Body of pancreas (tissue), 4 donors: ENCODE results near the gene DMKN. TPM values are rescaled to one million over a fixed set of nuclear protein-coding genes. Genes with fewer than 3 reads are reported as not detected.

ENCODE experiments used
- ATAC-seq: fragments of 150-250 bp; one replicate; pipeline ENCODE4 v1.9.1; 2016
- DNase-seq, 4 donors: peaks; one replicate each; pipeline ENCODE4 v3.0.0-alpha.2; 2019
- H3K27ac ChIP-seq, 4 donors: fragments of 200-600 bp; sonication (generic); 1 replicate in 3 of 4; 2 replicates in 1 of 4; pipeline versions ENCODE4 v1.5.1 to v1.6.1; 2016 to 2019; ENCODE audit warnings: mild to moderate bottlenecking in 1 of 4, mixed read lengths in 1 of 4, moderate library complexity in 1 of 4
- H3K27me3 ChIP-seq, 2 donors: fragments of 200-600 bp; sonication (generic); one replicate each; pipeline ENCODE4 v1.6.0; 2016; ENCODE audit warnings: mild to moderate bottlenecking in 1 of 2
- H3K36me3 ChIP-seq, 2 donors: fragments of 200-600 bp; sonication (generic); replicated peaks in 1 of 2; 2 replicates each; pipeline ENCODE4 v1.5.1; 2016; ENCODE audit warnings: low read depth in 2 of 2; ENCODE audit not compliant: insufficient read depth in 1 of 2
- H3K4me1 ChIP-seq: fragments of 200-600 bp; sonication (generic); one replicate; pipeline ENCODE4 v1.6.0; 2016
- H3K4me3 ChIP-seq, 2 donors: fragments of 200-600 bp; sonication (generic); 1 replicate in 1 of 2; 2 replicates in 1 of 2; pipeline ENCODE4 v1.5.1; 2016 to 2019
- H3K9me3 ChIP-seq, 3 donors: fragments of 200-600 bp; sonication (generic); 1 replicate in 2 of 3; 2 replicates in 1 of 3; pipeline ENCODE4 v1.5.1; 2016
- CTCF ChIP-seq, 7 experiments: fragments of 450-650 bp in 4 of 7; fragments of 200-600 bp in 3 of 7; sonication (generic) in 3 of 7; IDR thresholded peaks; one replicate each; pipeline ENCODE4 v1.5.1; 2016 to 2019; ENCODE audit warnings: antibody characterized with exemption in 7 of 7
- POLR2A ChIP-seq, 3 donors: fragments of 450-650 bp; IDR thresholded peaks; one replicate each; pipeline ENCODE4 v1.6.1; 2016; ENCODE audit warnings: antibody characterized with exemption in 3 of 3, mild to moderate bottlenecking in 2 of 3
- WGBS, 2 donors: methylation state at CpG; one replicate each; pipeline ENCODE4 v1.1.5; 2017; 5-methylcytosine and 5-hydroxymethylcytosine counted together
- intact Hi-C: fragments of 100-400 bp; cut with DNase I; formaldehyde crosslinking; loops from one replicate; pipeline ENCODE4 v1.15.1; 2023
- total RNA-seq, 2 donors: library from RNA; depleted of rRNA; stranded (reverse); fragments of >200 nt; gene quantifications; one replicate each; pipeline ENCODE4 v1.1.0, GENCODE V29; 2016

The DMKN gene
- total RNA-seq, 2 donors from 2014 or later, result 146 TPM

DNA sequence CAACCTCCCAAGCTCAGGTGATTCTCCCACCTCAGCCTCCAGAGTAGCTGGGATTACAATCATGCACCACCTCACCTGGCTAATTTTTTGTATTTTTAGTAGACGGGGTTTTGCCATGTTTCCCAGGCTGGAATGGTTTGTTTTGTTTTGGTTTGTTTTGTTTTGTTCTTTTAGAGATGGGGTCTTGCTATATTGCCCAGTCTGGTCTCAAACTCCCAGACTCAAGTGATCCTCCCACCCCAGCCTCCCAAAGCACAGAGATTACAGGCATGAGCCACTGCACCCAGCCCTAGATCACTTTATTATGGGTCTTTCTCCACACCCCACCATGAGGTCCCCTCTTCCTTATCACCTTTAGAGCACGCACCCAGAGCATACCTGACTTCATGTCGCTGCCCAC lies 15.2 kb downstream of the DMKN start:
- ATAC-seq, result no peak
- intact Hi-C loops, result loop anchor here (10.0 kb wide), 1 partner anchor 153 kb away; the partner anchor contains the start of gene FFAR1
- Histone ChIP-seq H3K4me1 (peaks cover 7% of the 10 kb centered on the region), H3K27me3 (no peaks in the 10 kb centered on the region), H3K36me3 (peaks cover 4 to 8% of the 10 kb centered on the region in 2 donors), H3K9me3 (no peaks in the 10 kb centered on the region), H3K27ac (no peak overlapping the region), H3K4me3 (no peak overlapping the region)
- no peak for TF ChIP-seq POLR2A (IDR thresholded peaks at IDR 0.05)
- no peak for TF ChIP-seq CTCF (IDR thresholded peaks at IDR 0.05)
- DNase-seq, result no peak
- WGBS, 2 donors, result 93 to 100% methylated on average over 3 of the region's 3 CpGs

DNA sequence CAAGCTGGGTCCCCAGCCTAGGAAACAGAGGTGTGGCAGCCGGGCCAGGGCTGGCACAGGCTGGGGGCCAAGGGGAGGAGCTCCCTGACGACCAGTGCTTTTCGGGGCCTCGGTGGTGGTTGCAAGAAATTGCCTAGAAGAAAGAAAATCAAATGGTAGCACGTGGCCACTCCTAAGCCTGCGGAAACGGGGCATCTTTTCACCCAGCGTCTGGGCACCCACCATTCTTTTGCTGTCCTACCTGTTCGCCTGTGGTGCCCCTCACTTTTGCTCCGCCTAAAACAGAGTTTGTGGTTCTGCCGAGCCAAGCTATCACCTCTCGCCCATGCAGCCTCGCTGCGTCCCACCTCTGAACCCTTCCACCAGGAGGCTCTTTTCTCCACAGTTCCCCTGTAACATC lies 16.0 kb downstream of the DMKN start:
- H3K9me3 ChIP-seq, result no peaks in the 10 kb centered on the region
- H3K4me3 ChIP-seq, result no peak overlapping the region
- peaks cover 7% of the 10 kb centered on the region for H3K4me1 ChIP-seq
- no peak overlapping the region for H3K27ac ChIP-seq
- H3K27me3 ChIP-seq, result no peaks in the 10 kb centered on the region
- ATAC-seq (no peak), DNase-seq (peak in 1 of 4 donors; percentile 22)
- no peak for TF ChIP-seq CTCF (IDR thresholded peaks at IDR 0.05)
- TF ChIP-seq POLR2A (IDR thresholded peaks at IDR 0.05), result no peak
- WGBS, 2 donors, result 71 to 72% methylated on average over 14 of the region's 14 CpGs
- intact Hi-C loops, result loop anchor here (10.0 kb wide), 1 partner anchor 153 kb away; the partner anchor contains the start of gene FFAR1
- peaks cover 4 to 8% of the 10 kb centered on the region in 2 donors for H3K36me3 ChIP-seq

- intact Hi-C loops, result loop anchor here (10.0 kb wide), 1 partner anchor 151 kb away; the partner anchor contains the start of gene FFAR1
- Histone ChIP-seq H3K36me3 (peaks cover 4 to 8% of the 10 kb centered on the region in 2 donors), H3K9me3 (no peaks in the 10 kb centered on the region), H3K4me3 (no peak overlapping the region), H3K27me3 (no peaks in the 10 kb centered on the region), H3K4me1 (peaks cover 7% of the 10 kb centered on the region), H3K27ac (no peak overlapping the region)
- WGBS, 2 donors, result 26 to 43% methylated on average over 7 to 30 of the region's 30 CpGs
- TF ChIP-seq CTCF (IDR thresholded peaks at IDR 0.05) (peak; percentile 92 to 99 (median 95)), POLR2A (IDR thresholded peaks at IDR 0.05) (no peak)
- peak; percentile 64 to 68 (median 66) for DNase-seq
- peak; percentile 94 for ATAC-seq
These were observed 18.1 kb downstream of the DMKN start for GRCh38 chr19:35495107-35496064.

- Histone ChIP-seq H3K4me1 (peaks cover 7% of the 10 kb centered on the region), H3K4me3 (no peak overlapping the region), H3K27me3 (no peaks in the 10 kb centered on the region), H3K36me3 (peaks cover 0 to 3% of the 10 kb centered on the region in 2 donors), H3K27ac (no peak overlapping the region), H3K9me3 (no peaks in the 10 kb centered on the region)
- ATAC-seq, result no peak
- 79 to 86% methylated on average over 7 to 9 of the region's 9 CpGs for WGBS, 2 donors
- DNase-seq, result no peak
- intact Hi-C loops, result loop anchor here (10.0 kb wide), 1 partner anchor 149 kb away; the partner anchor contains the start of gene FFAR1
- TF ChIP-seq POLR2A (IDR thresholded peaks at IDR 0.05), result no peak
These were observed 19.5 kb downstream of the DMKN start for GRCh38 chr19:35493971-35494370.

DNA sequence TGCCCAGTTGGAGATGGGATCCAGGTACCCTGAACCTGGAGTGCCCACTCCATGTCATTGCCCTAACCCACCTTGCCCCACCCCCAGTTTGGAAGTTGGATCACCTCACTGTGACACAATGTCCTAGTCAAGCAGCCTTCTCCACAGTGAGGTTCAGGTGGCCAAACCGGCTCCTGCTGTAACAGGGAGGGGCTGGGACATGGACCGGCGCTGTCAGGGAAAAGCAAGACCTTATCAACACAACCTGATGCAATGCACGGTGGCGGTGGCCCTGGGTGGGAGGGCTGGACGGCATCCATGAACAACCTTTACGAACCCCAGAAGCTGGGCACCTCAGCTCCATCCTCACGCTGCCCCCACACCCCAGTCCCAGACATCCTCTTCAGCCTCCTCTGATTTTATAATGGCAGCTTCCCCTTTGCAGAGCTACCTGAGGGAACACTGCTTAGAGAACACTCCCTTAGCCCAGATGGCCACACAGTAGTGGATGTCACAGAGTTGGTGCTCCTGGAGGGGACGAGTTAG lies 21.6 kb downstream of the DMKN start:
- no peaks in the 10 kb centered on the region for H3K36me3 ChIP-seq
- DNase-seq, result no peak
- H3K27ac ChIP-seq, result no peak overlapping the region
- no peak overlapping the region for H3K4me3 ChIP-seq
- intact Hi-C loops, result loop anchor here (10.0 kb wide), 1 partner anchor 147 kb away; the partner anchor contains the start of gene FFAR1
- peaks cover 7% of the 10 kb centered on the region for H3K4me1 ChIP-seq
- TF ChIP-seq CTCF (IDR thresholded peaks at IDR 0.05), result no peak
- TF ChIP-seq POLR2A (IDR thresholded peaks at IDR 0.05), result no peak
- no peak for ATAC-seq
- H3K9me3 ChIP-seq, result no peaks in the 10 kb centered on the region
- H3K27me3 ChIP-seq, result no peaks in the 10 kb centered on the region
- WGBS, 2 donors, result 57 to 77% methylated on average over 9 of the region's 9 CpGs
